ENCODE results near the gene TPO. TPM values are rescaled to one million over a fixed set of nuclear protein-coding genes. Genes with fewer than 3 reads are reported as not detected.

TPO gene
- total RNA-seq, 1 donor from 2014 or later, result not detected

DNA sequence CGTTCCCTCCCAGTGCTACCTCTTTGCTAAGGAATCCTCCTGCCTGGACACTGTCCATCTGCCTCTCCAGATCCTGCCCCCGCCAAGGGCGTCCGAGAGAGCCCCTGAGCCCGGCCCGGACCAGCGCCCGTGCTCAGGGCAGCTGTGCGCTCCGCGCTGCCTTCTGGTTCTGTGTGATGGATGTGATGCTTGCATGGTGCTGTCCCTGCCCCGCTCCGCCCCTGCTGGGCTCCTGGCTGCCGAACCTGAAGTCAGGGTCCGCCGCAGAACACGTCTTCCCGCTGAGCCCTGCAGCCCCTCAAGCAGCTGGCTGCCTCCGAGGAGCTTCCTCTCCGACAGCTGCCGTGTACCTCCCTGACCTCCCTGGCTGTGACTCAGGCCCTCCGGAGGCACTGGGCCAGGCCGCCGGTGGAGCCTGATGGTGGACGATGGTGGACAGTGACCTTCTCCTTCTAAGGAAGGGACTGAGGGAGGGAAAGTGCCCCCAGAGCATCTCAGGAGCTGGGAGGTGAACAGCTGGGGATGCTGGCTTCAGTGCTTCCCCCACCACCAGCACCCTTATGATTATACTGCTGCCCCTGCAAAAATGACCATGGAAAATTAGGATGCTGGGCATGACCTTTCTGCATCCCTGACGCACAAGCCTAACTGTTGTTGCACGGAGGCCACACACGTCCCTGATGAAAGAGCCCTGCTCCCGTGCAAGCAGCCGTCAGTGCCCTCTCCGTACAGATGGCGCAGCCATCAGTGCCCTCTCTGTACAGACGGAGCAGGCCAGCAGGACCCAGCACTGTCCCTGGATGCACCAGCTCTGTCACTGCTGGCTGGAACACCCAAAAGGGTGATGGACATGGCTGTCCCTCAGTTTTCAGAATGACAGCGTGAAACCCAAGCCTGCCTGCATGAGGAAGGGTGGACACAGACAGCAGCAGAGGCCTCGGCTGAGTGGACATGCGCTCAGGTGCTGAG, 99.3 kb downstream of the TPO start:
- H3K27ac Mint-ChIP-seq, result no peak overlapping the region
- H3K9me3 Mint-ChIP-seq, result no peaks in the 10 kb centered on the region
- no peak overlapping the region for H3K27ac ChIP-seq
- no peak overlapping the region for H3K4me3 ChIP-seq
- no peak overlapping the region for H3K9ac ChIP-seq
- no peaks in the 10 kb centered on the region for H3F3A ChIP-seq (ENCODE audit: low read depth)
- H3K4me1 ChIP-seq, result no peaks in the 10 kb centered on the region
- no peaks in the 10 kb centered on the region for H3K27me3 ChIP-seq
- H4K20me1 ChIP-seq (ENCODE audit: low read depth), result no peaks in the 10 kb centered on the region
- H3K36me3 Mint-ChIP-seq, result no peaks in the 10 kb centered on the region
- no peak for TF ChIP-seq EZH2phosphoT487 (IDR thresholded peaks at IDR 0.05)
- no peak for TF ChIP-seq EZH2 (IDR thresholded peaks at IDR 0.05)
- TF ChIP-seq, protein P1, sequence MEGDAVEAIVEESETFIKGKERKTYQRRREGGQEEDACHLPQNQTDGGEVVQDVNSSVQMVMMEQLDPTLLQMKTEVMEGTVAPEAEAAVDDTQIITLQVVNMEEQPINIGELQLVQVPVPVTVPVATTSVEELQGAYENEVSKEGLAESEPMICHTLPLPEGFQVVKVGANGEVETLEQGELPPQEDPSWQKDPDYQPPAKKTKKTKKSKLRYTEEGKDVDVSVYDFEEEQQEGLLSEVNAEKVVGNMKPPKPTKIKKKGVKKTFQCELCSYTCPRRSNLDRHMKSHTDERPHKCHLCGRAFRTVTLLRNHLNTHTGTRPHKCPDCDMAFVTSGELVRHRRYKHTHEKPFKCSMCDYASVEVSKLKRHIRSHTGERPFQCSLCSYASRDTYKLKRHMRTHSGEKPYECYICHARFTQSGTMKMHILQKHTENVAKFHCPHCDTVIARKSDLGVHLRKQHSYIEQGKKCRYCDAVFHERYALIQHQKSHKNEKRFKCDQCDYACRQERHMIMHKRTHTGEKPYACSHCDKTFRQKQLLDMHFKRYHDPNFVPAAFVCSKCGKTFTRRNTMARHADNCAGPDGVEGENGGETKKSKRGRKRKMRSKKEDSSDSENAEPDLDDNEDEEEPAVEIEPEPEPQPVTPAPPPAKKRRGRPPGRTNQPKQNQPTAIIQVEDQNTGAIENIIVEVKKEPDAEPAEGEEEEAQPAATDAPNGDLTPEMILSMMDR (IDR thresholded peaks at IDR 0.05), result no peak
- no peak overlapping the region for H2AFZ ChIP-seq (replicated peaks)
- peaks cover 5% of the 10 kb centered on the region for H3K4me1 Mint-ChIP-seq
- no peak overlapping the region for H3K4me2 ChIP-seq
- no peaks in the 10 kb centered on the region for H3K36me3 ChIP-seq
- no peaks in the 10 kb centered on the region for H3K9me3 ChIP-seq (ENCODE audit: low read depth)
- no peaks in the 10 kb centered on the region for H3K79me2 ChIP-seq (ENCODE audit: low read depth)
- DNase-seq (ENCODE audit: low spot score), result no peak
- no peaks in the 10 kb centered on the region for H3K27me3 Mint-ChIP-seq (ENCODE audit: insufficient read depth, low read depth)
- no peak overlapping the region for H3K4me3 Mint-ChIP-seq

DNA sequence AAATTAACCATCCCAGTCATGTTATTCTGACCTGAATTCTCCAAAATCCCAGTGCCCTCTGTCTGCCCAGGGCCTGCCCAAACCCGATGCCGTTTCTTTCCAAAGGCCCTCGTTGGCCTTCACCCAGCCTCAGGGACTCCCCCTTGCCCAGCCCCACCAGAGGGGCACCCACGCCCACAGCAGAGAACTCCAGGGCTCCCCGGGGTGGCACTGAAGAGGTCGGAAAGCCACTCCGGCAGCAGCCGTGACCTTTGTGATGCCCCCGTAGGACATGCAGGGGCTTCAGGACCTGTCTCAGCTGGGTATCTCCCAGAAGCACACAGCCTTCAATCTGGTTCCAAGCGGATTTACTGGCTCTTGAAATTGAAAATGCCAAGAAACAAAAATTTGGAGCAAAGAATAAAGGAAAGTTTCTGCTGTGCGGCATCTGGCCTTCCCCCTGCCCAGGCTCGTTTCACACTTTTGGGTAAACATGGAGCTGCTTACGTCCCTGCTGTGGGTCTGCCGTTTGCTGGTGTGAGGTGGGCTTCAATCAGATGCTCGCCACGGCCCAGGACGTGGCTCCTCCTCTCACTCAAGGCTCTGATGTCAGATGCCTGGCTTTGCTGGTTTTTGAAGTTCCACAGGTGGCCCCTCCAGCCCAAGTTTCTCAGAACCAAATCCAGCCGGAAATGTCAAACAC, 101.3 kb downstream of the TPO start:
- Mint-ChIP-seq H3K27ac (no peak overlapping the region), H3K4me1 (peaks cover 5% of the 10 kb centered on the region), H3K27me3 (ENCODE audit: insufficient read depth, low read depth) (no peaks in the 10 kb centered on the region), H3K9me3 (no peaks in the 10 kb centered on the region), H3K36me3 (no peaks in the 10 kb centered on the region), H3K4me3 (no peak overlapping the region)
- TF ChIP-seq, protein P1 (IDR thresholded peaks at IDR 0.05), result no peak
- no peak for TF ChIP-seq EZH2phosphoT487 (IDR thresholded peaks at IDR 0.05)
- no peak for TF ChIP-seq EZH2 (IDR thresholded peaks at IDR 0.05)
- no peak overlapping the region for H3K4me2 ChIP-seq
- H3F3A ChIP-seq (ENCODE audit: low read depth), result no peaks in the 10 kb centered on the region
- no peak overlapping the region for H2AFZ ChIP-seq (replicated peaks)
- H3K27ac ChIP-seq, result no peak overlapping the region
- no peaks in the 10 kb centered on the region for H3K79me2 ChIP-seq (ENCODE audit: low read depth)
- H3K4me1 ChIP-seq, result no peaks in the 10 kb centered on the region
- H3K27me3 ChIP-seq, result no peaks in the 10 kb centered on the region
- H3K9ac ChIP-seq, result no peak overlapping the region
- DNase-seq (ENCODE audit: low spot score), result no peak
- H3K36me3 ChIP-seq, result no peaks in the 10 kb centered on the region
- no peak overlapping the region for H3K4me3 ChIP-seq
- H3K9me3 ChIP-seq (ENCODE audit: low read depth), result no peaks in the 10 kb centered on the region
- H4K20me1 ChIP-seq (ENCODE audit: low read depth), result no peaks in the 10 kb centered on the region

DNA sequence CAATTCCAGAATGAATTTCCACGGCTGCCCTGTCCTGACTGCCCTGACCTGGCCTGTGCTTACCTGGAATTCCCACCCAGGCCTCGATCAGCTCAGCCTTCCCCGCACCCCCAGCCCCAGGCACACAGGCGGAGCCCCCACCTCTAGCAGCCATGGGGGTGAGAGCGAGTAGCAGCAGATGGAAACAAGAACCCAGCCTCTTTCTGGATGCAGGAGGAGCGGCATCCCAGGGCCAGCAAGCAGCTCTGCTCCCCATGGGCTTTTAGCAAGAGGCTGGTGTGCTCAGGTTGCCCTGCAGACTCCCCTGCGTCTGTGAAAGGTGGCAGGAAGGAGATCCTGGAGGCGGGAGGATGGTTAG, 101.8 kb downstream of the TPO start:
- H3K9me3 ChIP-seq (ENCODE audit: low read depth), result no peaks in the 10 kb centered on the region
- no peaks in the 10 kb centered on the region for H3K36me3 Mint-ChIP-seq
- H3K27me3 Mint-ChIP-seq (ENCODE audit: insufficient read depth, low read depth), result no peaks in the 10 kb centered on the region
- H3F3A ChIP-seq (ENCODE audit: low read depth), result no peaks in the 10 kb centered on the region
- no peaks in the 10 kb centered on the region for H3K27me3 ChIP-seq
- no peaks in the 10 kb centered on the region for H4K20me1 ChIP-seq (ENCODE audit: low read depth)
- no peak overlapping the region for H2AFZ ChIP-seq (replicated peaks)
- H3K4me2 ChIP-seq, result no peak overlapping the region
- no peaks in the 10 kb centered on the region for H3K9me3 Mint-ChIP-seq
- DNase-seq (ENCODE audit: low spot score), result no peak
- H3K36me3 ChIP-seq, result no peaks in the 10 kb centered on the region
- H3K9ac ChIP-seq, result no peak overlapping the region
- H3K27ac ChIP-seq, result no peak overlapping the region
- H3K4me3 ChIP-seq, result no peak overlapping the region
- no peak overlapping the region for H3K27ac Mint-ChIP-seq
- H3K4me1 Mint-ChIP-seq, result peaks cover 5% of the 10 kb centered on the region
- no peak overlapping the region for H3K4me3 Mint-ChIP-seq
- H3K79me2 ChIP-seq (ENCODE audit: low read depth), result no peaks in the 10 kb centered on the region
- no peak for TF ChIP-seq EZH2phosphoT487 (IDR thresholded peaks at IDR 0.05)
- TF ChIP-seq, protein P1 (IDR thresholded peaks at IDR 0.05), result no peak
- no peak for TF ChIP-seq EZH2 (IDR thresholded peaks at IDR 0.05)
- no peaks in the 10 kb centered on the region for H3K4me1 ChIP-seq
